ENCODE data around the gene MSANTD2.

Gene MSANTD2

DNA sequence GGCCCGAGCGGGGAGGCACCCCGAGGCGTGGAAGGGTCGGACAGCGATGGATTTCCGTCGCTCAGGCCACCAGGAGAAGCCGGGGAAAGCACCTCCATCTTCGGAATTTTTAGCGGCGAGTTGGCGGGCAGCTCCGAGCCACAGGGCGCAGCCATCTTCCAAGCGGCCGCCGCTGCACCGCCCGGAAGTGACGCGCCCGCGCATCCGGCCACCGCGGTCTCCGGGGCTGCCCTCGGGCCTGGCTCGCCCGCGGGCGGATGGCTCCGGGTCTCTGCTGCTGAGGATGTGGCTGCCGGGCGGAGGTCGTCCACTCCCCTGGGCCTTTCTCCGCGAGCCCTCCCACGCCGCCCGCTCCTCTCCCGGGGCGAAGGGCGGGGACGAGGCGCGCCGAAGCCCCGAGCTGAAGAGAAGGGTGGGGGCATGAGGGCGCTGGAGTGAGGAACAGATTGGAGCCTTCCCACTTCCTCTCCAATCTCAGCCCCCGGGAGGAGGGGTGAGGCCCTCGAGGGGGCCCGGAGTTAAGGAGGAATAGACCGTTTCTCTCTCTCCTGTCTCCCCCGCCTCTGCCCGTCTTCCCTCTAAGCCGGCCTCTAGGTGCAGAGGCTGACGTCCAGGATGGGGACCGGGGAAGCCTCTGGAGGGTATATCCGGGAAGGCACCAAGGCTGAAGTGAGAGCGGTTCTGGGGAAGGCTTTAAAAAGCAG, at the start of gene MSANTD2:
MSANTD2 (minus strand) TSS at position 181 of the 704 bp plus-strand sequence; CDS start at position 155, 26 bp downstream.
- DNase-seq (ENCODE audit: low read depth in 2 of 2): peak; percentile 46 to 77

DNA sequence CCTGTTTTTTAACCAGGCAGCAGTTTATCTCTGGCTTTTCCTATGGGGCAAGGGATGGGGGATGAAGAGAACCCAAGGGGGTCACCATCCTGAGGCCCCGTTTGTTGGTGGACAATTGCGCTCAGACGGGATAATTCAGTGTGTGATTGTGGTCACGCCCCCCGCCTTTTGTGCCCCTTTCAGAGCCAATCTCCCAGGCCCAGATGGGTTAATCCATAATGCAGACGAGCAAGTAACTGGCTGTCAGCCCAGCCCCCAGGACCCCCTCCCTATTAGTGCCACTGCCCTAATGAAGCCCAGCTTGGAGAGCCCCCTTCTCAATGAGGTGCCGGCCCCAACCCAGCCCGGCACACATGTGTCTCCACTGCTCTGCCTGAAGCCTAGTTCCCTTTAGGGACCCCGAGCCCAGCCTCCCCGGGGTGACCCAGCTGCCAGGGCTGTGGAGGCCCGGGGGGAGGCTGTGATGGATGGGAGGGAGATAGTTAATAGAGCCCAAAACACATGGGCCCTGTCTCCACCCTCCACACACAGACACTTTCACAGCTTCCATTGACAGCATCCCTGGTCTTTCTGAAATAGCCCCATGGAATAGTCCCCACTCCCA, 46.0 kb upstream of the MSANTD2 start:
- DNase-seq (ENCODE audit: low read depth in 2 of 2): no peak

DNA sequence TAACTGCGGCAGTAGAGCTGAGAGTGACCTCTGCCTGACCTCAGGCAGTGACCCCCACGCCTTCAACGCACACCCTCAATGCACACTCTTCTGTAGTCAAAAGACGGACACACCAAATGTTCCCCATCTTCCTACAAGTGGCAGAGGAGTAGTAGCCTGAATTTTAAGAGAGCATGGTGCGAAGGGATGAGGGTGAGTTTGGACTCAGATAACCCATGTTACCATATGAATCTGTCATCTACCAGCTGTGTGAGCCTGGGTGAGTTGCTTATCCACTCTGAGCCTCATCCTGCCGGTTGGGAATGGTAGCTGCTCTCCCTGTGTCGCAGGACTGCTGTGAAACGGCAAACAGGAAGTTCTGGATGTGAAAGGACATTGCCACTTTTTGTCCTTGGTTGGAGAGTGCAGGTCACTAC, 44.5 kb upstream of the MSANTD2 start:
- DNase-seq (ENCODE audit: low read depth in 2 of 2): no peak

DNA sequence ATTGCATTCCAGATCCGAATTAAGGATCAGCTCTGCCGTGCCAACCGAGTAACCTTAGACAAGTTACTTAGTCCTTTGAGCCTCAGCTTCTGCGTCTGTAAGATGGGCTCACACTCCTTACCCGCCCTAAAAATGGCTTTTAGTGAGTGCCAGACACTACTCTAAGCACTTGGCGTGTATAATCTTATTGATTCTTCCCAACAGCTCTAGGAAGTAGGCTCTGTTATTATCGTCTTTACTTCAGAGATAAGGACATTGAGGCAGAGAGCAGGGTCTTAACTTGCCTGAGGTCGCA, 43.4 kb upstream of the MSANTD2 start:
- DNase-seq (ENCODE audit: low read depth in 2 of 2): no peak

DNA sequence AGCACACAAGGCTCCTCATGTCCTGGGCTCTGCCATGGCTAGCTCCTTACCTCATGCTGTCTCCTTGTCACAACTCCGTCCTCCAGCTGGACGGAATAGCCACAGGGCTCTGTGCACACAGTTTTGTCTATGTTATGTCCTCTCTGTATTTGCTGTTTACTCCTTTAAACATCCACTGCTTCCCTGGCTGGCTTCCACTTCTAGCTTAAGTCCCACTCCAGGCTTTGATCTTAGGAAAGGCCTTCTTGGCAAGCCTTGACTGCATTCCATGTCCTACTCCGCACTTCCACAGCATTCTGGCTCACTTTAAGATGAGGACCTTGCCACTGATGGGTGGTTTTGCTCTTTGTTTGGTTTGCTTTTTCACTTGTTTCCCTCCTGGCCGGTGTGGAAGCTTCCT, 42.1 kb upstream of the MSANTD2 start:
- no peak for DNase-seq (ENCODE audit: low read depth in 2 of 2)

DNA sequence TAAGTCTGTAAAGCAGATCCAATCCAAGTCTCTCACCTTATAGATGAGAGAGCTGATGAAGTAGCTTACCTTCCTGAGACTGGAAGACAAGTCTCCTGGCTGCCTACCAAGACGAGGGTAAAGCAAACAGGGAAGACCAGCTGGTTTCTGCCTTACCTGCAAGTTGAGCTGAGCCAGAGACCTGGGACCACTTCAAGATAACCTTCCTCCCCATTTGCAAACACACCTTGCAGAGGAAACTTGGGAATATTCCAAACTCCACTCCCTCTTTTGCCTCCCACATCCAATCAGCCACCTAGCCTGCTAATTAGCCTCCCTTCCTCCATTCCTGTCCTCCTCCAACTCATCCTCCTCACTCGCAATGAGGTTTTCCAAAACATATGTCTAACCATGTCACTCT, 41.6 kb upstream of the MSANTD2 start:
- no peak for DNase-seq (ENCODE audit: low read depth in 2 of 2)

DNA sequence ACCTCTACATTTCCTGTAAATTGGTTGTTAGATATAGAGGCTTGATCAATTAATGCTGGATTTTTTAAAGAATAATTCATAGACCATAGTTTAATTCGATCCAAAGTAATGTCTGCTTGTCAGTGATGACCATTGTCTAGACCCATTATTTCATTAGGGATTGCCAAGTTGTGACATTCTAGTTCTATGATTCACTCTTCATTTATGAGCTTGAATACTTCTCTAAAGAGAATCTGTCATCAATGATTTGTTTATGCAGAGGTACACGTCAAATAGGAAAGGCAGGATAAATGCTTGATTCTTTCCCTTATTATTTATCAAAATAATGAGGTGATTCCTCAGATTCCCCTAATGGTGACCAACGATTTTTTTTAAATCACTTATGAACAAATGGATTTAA, 41.0 kb upstream of the MSANTD2 start:
- no peak for DNase-seq (ENCODE audit: low read depth in 2 of 2)

DNA sequence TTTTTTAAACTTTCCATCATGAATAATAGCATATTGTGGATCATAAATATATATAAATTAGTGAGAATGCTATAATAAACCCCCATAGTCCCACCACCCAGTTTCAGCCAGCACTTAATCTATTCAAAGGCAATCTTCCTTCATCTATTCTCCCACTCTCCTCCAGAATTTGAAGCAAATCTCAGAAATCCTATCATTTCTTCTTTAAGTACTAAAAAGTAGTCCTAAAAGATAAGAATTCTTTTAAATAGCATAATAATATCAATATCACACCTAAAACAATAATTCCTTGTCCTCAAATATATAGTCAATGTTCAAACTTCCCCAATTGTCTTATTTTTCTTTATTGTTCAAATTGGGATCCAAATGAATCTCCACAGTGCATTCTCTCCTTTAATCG, 40.5 kb upstream of the MSANTD2 start:
- DNase-seq (ENCODE audit: low read depth in 2 of 2): no peak

DNA sequence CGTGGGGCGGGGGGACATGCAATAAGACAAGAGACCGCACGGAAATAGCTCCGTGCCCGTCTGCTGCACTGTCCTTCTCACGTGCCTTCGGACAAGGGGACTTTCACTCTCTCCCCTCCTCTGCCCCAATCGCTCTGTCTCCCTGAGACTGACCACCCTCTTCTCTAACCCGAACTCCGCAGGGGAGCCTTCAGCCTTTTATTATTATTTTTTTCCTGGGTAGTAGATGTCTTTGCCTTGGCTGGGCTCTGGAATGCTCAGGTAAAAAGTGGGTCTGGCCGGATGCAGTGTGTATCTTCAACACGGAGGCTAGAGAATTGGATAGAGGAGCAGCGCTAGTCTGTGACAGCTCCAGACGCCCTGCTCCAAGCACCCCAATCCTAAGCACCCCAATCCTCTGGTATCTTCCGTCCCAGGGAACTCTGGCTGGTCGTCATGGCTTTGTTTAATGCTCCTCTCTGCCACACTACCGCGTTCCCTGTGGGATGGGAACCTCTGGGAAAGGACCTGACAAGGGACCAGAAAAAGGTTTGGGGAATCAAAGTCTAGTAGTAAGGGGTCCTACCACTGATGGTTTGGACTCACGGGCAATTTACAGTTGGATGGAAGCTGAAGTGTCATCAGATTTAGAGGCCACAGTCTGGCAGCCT, 39.9 kb upstream of the MSANTD2 start:
- no peak for DNase-seq (ENCODE audit: low read depth in 2 of 2)

DNA sequence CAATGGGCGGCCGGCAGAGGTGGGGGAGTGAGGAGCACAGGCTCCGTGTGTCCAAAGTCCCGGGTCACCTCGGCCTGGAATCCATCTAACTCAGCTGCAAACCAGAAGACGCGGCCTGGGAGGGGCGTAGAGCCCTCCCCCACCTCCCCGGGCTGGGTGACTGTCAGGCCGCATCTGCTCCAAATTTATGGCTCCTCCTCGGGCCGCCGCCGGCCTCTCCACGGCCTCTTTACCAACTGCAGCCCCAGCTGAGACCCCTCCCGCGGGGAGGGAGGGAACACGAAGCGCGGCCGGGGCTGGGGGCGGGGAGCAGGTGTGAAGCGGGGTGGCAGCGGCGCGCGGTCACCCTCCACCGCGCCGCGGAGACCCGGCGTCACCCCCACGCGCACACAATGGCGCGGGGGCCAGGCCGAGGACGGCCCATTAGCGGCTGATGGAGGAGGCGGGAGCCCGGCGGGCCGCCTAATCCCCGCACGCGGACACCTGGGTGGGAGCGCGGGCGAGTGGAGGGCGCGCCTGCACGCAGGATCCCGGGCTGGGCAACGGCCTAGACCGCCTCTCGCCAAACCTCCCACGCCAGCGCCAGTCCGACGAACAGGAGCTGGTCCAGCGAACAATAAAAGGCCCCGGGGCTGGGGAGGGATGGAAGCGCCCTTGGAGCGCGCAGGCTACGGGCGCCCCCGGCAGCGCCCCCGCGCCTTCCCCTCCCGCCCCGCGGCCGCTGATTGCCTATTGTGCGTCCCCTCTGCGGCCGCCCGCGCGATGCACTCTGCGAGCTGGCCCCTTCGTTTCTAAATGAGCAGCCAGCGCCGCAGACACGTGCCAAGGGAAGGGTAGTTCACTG, 39.1 kb upstream of the MSANTD2 start:
- no peak for DNase-seq (ENCODE audit: low read depth in 2 of 2)

DNA sequence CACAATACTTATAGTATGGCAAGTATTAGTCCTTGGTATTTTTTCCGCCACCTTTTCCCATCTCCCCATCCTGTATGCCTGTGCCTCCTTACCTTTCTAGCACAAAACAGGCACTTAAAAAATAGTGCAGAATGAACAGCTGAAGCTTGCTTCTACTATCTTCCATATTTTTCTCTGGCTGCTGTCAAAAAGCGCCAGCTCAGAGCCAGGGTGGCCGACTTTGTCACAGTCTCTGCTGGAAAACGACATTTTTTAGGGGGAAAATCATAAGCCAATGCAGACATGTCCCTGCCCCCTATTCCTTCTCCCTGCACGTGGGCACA, 38.6 kb upstream of the MSANTD2 start:
- no peak for DNase-seq (ENCODE audit: low read depth in 2 of 2)

DNA sequence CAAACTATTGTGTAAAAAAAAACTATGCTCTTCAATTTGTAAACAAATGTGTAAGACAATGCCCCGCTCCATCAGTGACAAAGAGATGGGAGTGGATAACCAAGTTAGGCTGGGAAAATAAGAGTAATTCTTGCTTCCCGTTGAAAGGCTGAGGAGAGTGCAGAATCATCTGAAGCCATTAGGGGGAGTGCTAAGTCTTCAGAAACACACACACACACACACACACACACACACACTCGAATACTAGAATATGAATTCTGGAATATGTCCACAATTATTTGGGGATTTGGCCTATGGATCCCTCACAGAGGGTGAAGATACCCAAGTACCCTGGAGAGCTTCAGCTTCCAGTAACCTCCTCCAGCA, 37.3 kb upstream of the MSANTD2 start:
- DNase-seq (ENCODE audit: low read depth in 2 of 2): no peak

DNA sequence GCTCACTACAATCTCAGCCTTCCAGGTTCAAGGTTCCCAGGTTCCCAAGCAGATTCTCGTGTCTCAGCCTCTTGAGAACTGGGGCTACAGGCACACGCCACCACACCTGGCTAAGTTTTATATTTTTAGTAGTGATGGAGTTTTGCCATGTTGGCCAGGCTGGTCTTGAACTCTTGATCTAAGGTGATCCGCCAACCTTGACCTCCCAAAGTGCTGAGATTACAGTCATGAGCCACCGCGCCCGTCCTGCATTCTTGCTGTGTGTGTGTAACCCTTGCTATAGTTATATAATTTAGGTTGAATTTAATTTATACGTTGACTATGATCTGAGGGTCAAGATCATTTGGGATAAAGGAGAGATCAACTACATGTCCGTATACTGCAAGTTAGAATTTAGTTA, 35.7 kb upstream of the MSANTD2 start:
- no peak for DNase-seq (ENCODE audit: low read depth in 2 of 2)

DNA sequence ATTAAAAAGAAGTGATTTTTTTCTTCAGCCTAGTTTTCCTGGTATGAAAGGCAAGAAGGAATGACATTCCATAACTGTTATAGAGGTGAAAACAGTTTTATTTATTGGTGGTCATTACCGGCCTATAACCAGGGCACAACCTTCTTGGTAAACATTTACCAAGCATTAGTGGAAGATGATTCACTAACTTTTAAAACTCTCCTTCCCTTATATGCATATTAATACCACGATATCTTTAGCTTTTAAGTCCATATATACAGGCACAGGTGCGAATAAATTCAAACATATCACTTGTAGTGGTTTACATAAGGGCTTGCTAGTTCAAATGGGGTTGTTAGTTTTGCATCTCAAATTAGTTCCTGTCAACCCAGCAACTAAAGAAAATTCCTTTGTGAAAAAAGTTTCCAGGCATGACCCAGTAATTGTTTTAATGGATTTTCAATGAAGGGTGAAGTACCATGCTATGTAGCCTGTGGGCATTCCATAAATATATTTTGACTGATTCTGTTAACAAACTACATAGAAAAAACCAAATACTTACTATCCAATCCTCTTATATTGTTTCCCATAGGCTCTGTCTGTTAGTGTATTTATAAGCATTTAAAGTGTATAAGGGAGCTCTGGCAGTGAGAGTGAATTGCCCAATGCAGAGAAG, 34.4 kb upstream of the MSANTD2 start:
- DNase-seq (ENCODE audit: low read depth in 2 of 2): no peak

DNA sequence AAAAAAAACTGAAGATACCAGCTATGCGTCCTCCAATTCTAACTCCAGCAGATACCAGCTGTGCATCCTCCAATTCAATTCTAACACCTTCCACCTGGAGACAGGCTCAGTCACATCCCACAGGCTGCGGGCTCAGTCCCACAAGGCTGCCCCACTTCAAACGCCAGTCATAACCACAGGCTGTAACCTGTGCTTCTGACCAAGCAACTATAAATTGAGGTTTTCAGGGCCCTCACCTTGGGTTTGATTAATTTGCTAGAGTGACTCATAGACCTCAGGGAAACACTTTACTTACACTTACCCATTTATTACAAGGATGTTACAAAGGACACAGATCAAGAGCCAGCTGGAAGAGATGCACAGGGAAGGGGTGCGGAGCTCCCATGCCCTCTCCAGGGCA, 32.4 kb upstream of the MSANTD2 start:
- no peak for DNase-seq (ENCODE audit: low read depth in 2 of 2)

DNA sequence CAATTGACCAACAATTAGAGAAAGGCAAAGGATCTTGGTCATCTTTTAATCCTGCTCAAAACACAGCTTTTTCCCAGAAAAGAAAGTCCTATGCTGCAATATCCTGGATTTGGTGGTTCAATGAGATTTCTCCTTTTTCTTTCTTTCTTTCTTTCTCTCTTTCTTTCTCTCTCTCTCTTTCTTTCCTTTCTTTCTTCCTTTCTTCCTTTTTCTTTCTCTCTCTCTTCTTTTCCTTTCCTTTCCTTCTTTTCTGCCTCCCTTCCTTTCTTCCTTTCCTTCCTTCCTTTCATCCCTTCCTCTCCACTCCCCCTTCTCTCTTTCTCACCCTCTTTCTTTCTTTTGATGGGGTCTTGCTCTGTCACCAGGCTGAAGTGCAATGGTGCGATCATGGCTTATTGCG, 31.7 kb upstream of the MSANTD2 start:
- DNase-seq (ENCODE audit: low read depth in 2 of 2): no peak

DNA sequence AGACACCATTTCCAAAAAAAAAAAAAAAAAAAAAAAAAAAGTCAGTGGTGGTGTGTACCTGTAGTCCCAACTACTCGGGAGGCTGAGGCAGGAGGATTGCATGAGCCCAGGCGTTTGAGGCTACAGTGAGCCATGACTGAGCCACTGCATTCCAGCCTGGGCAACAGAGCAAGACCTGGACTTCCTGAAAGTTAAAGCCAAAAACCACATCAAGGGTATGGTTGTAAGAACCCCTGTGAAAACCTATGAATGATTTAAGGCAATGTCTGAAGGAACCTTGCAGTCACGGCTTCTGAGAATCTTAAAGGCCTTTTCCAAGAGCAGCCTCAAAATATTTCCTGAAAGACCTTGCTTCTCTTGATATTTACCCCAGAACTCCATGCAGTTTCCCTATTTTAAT, 30.5 kb upstream of the MSANTD2 start:
- no peak for DNase-seq (ENCODE audit: low read depth in 2 of 2)

DNA sequence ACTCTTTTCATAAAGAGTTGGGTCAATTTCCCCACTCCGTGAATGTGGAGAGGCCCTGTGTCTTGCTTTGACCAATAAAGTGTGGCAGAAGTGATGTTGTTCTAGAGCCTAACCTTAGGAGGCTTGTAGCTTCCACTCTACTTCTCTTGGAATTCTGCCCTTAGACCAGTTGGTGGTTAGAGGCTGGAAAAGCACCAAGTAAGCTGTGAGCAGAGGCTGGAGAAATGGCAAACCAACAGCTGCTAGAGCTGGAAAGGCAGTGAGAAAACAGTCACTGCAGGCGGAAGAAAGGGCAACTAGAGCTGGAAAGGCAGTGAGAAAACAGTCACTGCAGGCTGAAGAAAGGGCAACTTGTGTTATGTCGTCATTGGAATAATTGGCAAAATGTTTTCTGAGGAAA, 29.8 kb upstream of the MSANTD2 start:
- DNase-seq (ENCODE audit: low read depth in 2 of 2): no peak

DNA sequence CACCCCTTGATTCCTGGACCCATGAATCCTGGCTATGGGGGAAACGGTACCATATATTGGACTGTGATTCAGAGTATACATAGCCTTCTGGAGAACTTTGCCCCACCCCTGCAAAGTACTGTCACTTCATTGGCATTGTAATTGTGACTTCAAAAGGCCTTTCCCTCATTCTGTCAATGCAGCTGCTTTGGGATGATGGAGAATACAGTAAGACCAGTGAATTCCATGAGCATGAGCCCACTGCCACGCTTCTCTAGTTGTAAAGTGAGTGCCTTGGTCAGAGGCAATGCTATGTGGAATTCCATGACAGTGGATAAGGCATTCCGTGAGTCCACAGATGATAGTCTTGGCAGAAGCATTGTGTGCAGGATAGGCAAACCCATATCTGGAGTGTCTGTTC, 25.7 kb upstream of the MSANTD2 start:
- DNase-seq (ENCODE audit: low read depth in 2 of 2): no peak

DNA sequence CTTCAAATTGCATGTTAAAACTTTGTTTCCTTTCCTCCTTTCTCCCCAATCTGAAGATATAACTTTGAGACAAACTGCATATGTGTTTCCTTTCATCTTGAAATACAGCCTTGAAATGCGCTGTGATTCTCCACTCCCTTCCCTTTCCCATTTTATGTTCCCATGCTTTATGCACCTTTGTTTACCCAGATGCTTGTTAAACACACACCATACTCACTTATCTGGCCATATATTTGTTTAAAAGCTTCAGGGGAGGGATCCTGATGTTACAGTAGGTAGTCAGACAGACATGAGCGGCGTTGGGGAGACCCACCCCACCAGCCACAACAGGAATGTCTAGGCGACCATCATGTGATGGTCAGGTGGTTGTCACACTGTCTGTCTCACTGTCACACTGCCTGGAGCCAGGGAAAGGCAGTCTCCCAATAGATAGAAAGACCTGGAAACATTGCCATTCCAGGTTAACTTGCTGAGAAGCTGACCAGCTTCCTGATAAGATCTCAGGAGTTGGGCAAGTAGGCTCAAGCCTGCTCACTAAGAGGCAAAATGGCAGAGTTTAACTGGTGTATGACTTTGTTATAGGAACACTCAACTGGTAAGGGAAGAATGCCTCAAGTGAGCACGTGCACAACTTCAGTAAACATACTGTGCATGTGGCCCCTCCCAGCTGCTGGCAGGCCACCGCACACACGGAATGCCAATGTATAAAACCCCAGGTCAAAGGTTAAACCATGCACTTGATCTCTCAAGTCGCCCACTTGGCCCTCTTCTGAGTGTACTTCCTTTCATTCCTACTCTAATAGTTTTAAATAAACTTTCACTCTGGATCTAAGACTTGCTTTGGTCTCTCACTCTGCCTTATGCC, 23.5 kb upstream of the MSANTD2 start:
- DNase-seq (ENCODE audit: low read depth in 2 of 2): no peak

DNA sequence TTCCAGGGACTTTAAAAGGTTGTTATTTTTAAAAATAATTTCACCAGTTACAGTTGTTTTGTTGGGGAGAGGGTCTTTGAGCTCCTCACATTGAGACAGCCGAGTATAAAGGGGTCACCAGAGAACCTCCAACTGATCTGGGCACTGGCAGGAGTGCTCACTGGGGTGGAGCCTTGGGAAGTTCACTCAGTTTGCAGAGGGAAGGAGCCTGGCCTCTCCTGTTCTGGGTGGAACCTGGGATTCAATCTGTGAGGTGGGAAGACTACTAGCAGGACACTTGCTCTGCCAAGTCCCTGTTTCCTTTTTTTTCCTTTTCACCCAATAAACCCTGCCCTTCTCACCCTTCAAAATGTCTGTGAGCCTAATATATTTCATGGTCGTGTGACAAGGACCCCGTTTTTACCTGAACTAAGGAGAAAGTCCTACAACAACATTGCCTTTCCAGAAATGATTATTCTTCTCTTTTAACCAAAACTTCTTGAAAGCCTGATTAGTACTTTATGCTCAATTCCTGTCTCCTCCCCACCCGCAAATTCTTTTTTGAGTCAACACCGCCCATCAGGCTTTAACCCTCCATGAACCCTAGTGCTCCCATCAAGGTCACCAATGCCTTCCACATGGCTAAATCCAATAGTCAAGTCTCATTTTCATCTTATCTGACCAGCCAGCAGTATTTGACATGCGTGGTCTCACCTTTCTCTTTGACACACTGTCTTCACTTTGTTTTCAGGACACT, 22.0 kb upstream of the MSANTD2 start:
- DNase-seq (ENCODE audit: low read depth in 2 of 2): no peak
